ENCODE results near the gene CRADD.

CRADD gene

DNA sequence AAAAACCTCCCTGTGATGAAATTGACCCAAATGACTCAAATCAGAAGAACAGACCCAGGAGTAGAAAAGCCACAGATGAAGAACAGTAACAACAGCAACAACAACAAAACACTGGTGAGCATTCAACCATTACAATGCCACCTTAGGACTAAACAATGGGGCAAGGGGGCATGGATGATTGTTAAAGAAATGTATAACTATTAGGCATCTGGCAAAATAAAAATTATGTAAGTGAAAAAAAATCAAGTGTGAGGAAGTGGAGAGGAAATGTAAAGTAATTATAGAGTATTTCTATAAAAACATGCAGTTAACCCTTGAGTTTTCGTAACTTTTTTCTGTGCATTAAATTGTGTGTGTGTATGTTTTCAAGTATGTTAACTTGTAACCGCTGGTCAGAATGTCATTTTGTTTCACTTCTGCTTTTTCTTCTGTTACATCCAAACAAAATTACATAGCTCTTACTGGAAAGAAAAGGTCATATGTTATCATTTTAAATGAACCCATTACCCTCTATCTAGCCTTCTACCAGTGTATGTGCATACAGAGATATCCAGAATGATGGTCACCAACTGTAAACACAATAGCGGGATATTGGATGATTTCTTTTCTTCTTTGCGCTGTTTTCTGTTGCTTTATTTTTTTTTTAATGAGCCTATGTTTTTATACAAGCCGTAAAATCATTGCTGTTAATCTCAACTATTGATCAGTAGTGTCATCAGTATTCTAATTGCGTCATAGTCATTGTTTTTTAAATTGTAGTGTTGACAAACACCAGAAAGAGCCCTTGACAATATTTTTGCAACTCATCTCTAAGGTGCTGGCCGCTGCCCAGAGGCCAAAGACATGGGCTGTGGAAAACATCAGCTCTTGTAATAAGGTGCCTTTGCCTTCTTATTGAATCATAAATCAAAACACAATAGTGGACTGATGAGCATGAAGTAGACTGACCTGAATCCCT lies 170.6 kb downstream of the CRADD start:
- H3K36me3 ChIP-seq (ENCODE audit: control insufficient read depth, insufficient read depth, low read length) = no peaks in the 10 kb centered on the region
- H3K4me1 ChIP-seq (ENCODE audit: control insufficient read depth, insufficient read depth, low read length, poor library complexity, severe bottlenecking) = peaks cover 7% of the 10 kb centered on the region
- H3K4me3 ChIP-seq (ENCODE audit: insufficient read depth, low read depth, low read length, poor library complexity, severe bottlenecking) = no peak overlapping the region
- no peaks in the 10 kb centered on the region for H3K27me3 ChIP-seq (replicated peaks; ENCODE audit: control insufficient read depth, insufficient read depth, low read length, poor library complexity, severe bottlenecking)
- DNase-seq = no peak
- no peaks in the 10 kb centered on the region for H3K9me3 ChIP-seq (ENCODE audit: control insufficient read depth, low read length)
- H3K27ac ChIP-seq (ENCODE audit: insufficient read depth, low read length, poor library complexity, severe bottlenecking) = no peak overlapping the region

DNA sequence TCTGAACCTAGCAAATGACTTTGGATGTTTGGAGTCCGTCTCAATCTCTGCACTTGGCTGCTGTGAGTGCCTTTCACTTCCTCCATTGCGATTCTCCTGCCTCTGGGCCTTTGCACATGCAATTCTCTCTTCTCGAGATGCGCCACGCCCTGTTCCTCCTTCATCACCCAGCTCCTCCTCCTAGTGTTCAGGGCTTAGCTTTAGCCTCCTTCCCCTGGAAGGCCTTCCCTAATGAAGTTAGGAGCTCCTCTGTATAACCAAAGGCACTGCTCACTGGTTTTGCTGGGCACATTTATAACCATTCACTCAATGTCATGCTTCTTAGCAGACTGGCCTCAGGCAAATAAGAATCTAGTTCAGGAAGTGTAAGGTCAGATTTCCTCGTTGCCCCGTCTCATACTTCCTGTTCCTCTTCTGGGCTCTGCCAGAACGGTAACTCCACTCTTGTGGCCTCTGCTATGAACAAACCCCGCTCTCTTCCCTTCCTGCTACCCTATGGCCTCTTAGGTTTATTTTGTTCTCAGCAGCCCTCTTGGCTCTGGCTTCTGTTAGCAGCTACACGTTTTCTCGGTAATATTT lies 171.4 kb downstream of the CRADD start:
- Histone ChIP-seq H3K27me3 (replicated peaks; ENCODE audit: control insufficient read depth, insufficient read depth, low read length, poor library complexity, severe bottlenecking) (no peaks in the 10 kb centered on the region), H3K4me3 (ENCODE audit: insufficient read depth, low read depth, low read length, poor library complexity, severe bottlenecking) (no peak overlapping the region), H3K36me3 (ENCODE audit: control insufficient read depth, insufficient read depth, low read length) (no peaks in the 10 kb centered on the region), H3K4me1 (ENCODE audit: control insufficient read depth, insufficient read depth, low read length, poor library complexity, severe bottlenecking) (peaks cover 7% of the 10 kb centered on the region), H3K9me3 (ENCODE audit: control insufficient read depth, low read length) (no peaks in the 10 kb centered on the region), H3K27ac (ENCODE audit: insufficient read depth, low read length, poor library complexity, severe bottlenecking) (no peak overlapping the region)
- no peak for DNase-seq

DNA sequence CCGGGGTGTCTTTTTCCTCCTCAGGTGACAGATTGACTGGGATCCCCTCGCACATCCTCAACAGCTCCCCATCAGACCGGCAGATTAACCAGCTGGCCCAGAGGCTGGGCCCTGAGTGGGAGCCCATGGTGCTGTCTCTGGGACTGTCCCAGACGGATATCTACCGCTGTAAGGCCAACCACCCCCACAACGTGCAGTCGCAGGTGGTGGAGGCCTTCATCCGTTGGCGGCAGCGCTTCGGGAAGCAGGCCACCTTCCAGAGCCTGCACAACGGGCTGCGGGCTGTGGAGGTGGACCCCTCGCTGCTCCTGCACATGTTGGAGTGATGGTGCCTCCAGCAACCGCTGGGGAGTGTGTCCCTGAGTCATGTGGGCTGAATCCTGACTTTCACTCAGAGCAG lies 172.8 kb downstream of the CRADD start:
- Histone ChIP-seq H3K4me3 (ENCODE audit: insufficient read depth, low read depth, low read length, poor library complexity, severe bottlenecking) (no peak overlapping the region), H3K9me3 (ENCODE audit: control insufficient read depth, low read length) (no peaks in the 10 kb centered on the region), H3K27me3 (replicated peaks; ENCODE audit: control insufficient read depth, insufficient read depth, low read length, poor library complexity, severe bottlenecking) (no peaks in the 10 kb centered on the region), H3K4me1 (ENCODE audit: control insufficient read depth, insufficient read depth, low read length, poor library complexity, severe bottlenecking) (peaks cover 7% of the 10 kb centered on the region), H3K27ac (ENCODE audit: insufficient read depth, low read length, poor library complexity, severe bottlenecking) (no peak overlapping the region), H3K36me3 (ENCODE audit: control insufficient read depth, insufficient read depth, low read length) (no peaks in the 10 kb centered on the region)
- DNase-seq = no peak

DNA sequence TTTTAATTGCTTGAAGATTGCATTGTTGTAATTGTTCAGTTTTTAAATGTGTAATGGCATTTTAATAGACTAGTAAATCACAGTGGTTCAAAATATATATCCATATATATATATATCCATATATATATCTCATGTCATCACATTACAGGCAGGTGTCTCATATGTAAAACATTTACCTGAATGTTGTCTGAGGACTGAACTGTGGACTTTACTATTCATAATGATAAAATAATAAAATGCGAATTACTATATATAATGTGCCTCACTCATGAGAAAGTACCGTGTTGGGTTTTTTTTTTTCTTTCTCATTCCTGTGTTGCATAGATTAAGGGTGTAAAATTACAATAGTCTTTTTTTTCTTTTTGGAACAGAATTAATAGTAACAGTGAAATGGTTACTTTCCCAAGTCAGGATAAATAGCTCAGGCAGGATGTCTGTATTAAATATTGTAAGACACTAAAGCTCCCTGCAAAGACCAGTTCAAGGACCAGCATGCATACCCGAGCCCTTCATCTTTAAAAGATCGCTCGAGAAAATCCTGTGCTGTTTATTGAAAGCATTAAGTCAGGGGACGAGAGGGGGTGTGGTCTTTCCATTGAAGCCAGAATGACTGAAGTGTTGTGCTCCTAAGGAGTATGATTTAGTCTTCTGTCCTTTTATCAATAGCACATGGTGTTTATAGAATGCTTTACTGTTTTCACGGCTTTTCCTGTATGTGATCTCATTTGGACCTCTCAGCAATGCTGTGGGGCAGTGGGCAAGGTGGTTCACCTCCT lies 173.5 kb downstream of the CRADD start:
- DNase-seq = no peak
- H3K9me3 ChIP-seq (ENCODE audit: control insufficient read depth, low read length) = no peaks in the 10 kb centered on the region
- H3K36me3 ChIP-seq (ENCODE audit: control insufficient read depth, insufficient read depth, low read length) = no peaks in the 10 kb centered on the region
- no peak overlapping the region for H3K4me3 ChIP-seq (ENCODE audit: insufficient read depth, low read depth, low read length, poor library complexity, severe bottlenecking)
- peaks cover 7% of the 10 kb centered on the region for H3K4me1 ChIP-seq (ENCODE audit: control insufficient read depth, insufficient read depth, low read length, poor library complexity, severe bottlenecking)
- no peaks in the 10 kb centered on the region for H3K27me3 ChIP-seq (replicated peaks; ENCODE audit: control insufficient read depth, insufficient read depth, low read length, poor library complexity, severe bottlenecking)
- no peak overlapping the region for H3K27ac ChIP-seq (ENCODE audit: insufficient read depth, low read length, poor library complexity, severe bottlenecking)

DNA sequence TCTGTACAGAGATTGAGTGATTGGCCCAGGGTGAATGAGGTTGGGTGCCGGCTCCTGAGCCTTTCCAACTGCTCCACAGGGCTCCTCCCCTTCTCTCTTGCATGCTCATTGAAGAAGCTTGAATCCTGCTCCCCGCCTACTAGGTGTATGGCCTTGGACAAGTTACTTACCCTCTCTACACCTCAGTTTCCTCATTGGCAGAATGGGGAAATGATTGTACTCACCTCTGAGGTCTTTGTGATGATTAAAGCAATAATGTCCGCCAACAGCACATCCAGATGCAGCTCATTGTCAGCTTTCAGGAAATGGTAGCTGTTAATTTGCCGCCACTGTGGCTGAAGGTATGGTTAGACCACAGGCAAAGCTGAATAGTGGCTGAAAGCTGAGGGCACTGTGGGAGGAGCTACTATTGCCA lies 174.1 kb downstream of the CRADD start:
- H3K27me3 ChIP-seq (replicated peaks; ENCODE audit: control insufficient read depth, insufficient read depth, low read length, poor library complexity, severe bottlenecking) = no peaks in the 10 kb centered on the region
- H3K4me3 ChIP-seq (ENCODE audit: insufficient read depth, low read depth, low read length, poor library complexity, severe bottlenecking) = no peak overlapping the region
- peak in 1 of 3 donors; percentile 10 for DNase-seq
- H3K9me3 ChIP-seq (ENCODE audit: control insufficient read depth, low read length) = no peaks in the 10 kb centered on the region
- H3K4me1 ChIP-seq (ENCODE audit: control insufficient read depth, insufficient read depth, low read length, poor library complexity, severe bottlenecking) = peaks cover 7% of the 10 kb centered on the region
- no peaks in the 10 kb centered on the region for H3K36me3 ChIP-seq (ENCODE audit: control insufficient read depth, insufficient read depth, low read length)
- no peak overlapping the region for H3K27ac ChIP-seq (ENCODE audit: insufficient read depth, low read length, poor library complexity, severe bottlenecking)

DNA sequence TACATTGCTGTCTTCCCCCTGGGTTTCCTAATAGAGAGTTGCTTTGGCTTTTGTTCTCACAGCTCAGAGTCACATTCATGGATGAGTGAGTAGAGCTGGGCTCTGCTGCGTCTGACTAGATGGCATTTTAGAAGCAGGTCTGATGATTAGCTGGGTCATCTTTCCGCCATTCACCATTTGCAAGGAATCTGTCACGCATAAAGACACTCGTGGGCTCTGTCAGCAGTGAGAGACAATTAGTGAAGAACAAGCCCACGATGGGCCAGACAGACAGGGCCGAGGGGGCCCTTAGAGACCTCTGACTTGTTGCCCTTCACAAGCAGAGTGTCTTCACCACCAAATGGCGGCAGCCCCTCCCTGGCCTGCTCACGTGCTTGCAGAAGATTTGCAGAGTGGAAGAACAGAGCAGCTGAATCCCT lies 175.0 kb downstream of the CRADD start:
- DNase-seq = no peak
- Histone ChIP-seq H3K4me3 (ENCODE audit: insufficient read depth, low read depth, low read length, poor library complexity, severe bottlenecking) (no peak overlapping the region), H3K27ac (ENCODE audit: insufficient read depth, low read length, poor library complexity, severe bottlenecking) (no peak overlapping the region), H3K9me3 (ENCODE audit: control insufficient read depth, low read length) (no peaks in the 10 kb centered on the region), H3K27me3 (replicated peaks; ENCODE audit: control insufficient read depth, insufficient read depth, low read length, poor library complexity, severe bottlenecking) (no peaks in the 10 kb centered on the region), H3K36me3 (ENCODE audit: control insufficient read depth, insufficient read depth, low read length) (no peaks in the 10 kb centered on the region), H3K4me1 (ENCODE audit: control insufficient read depth, insufficient read depth, low read length, poor library complexity, severe bottlenecking) (peaks cover 7% of the 10 kb centered on the region)

DNA sequence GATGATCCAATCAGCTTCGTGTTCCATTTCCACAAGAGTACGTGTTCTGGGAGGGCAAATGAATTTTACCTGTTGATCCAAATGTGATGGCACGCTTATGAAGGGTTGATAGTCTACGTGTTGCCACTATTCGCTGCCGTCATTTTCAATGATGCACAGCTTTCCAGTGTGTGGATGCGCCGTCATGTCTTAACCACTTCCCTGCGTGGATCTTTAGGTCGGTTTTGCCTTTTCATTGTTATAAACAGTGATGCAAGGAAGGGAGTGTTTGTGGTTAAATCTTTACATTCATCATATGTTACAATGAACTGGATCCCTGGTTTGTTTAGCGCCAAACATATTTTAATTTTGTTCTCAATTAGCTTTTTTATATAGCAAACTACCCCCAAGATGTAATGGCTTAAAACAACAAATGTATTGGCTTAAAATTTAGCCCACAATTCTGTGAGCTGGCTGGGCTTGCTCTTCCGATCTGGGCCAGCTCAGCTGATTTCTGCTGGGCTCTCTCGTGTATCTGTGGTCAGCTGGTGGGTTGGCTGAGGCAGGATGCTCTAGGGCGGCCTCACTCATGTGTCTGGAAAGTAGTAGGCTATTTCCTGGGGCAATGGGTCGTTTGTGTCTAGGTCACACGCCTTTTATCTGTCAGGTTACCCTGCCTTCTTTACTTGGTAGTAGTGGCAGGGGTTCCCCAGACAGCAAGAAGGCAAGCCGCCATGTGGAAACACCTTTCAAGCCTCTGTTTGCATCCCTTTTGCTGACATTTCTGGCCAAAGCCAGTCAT lies 176.7 kb downstream of the CRADD start:
- Histone ChIP-seq H3K27me3 (replicated peaks; ENCODE audit: control insufficient read depth, insufficient read depth, low read length, poor library complexity, severe bottlenecking) (no peaks in the 10 kb centered on the region), H3K27ac (ENCODE audit: insufficient read depth, low read length, poor library complexity, severe bottlenecking) (no peak overlapping the region), H3K4me3 (ENCODE audit: insufficient read depth, low read depth, low read length, poor library complexity, severe bottlenecking) (no peak overlapping the region), H3K9me3 (ENCODE audit: control insufficient read depth, low read length) (no peaks in the 10 kb centered on the region), H3K36me3 (ENCODE audit: control insufficient read depth, insufficient read depth, low read length) (no peaks in the 10 kb centered on the region), H3K4me1 (ENCODE audit: control insufficient read depth, insufficient read depth, low read length, poor library complexity, severe bottlenecking) (peaks cover 3% of the 10 kb centered on the region)
- no peak for DNase-seq

DNA sequence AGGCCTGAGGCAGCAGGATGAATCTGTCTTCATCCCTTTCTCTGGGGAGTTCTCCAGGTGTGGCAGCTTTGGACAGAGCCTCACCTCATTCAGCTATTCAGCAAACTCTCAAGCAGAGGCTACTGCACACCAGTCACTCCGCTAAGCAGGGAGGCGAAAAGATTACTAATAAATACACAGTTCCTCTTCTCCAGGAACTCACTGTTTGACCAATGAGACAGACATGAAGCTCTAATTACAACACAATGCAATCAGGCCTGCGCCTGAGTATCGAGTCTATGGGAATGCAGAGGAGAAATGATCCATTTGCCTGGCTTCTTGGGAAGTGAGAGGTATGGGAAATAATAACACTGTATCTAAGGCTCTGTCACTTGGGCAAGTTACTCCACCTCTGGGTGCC lies 178.1 kb downstream of the CRADD start:
- Histone ChIP-seq H3K36me3 (ENCODE audit: control insufficient read depth, insufficient read depth, low read length) (no peaks in the 10 kb centered on the region), H3K9me3 (ENCODE audit: control insufficient read depth, low read length) (no peaks in the 10 kb centered on the region), H3K4me1 (ENCODE audit: control insufficient read depth, insufficient read depth, low read length, poor library complexity, severe bottlenecking) (no peaks in the 10 kb centered on the region), H3K27me3 (replicated peaks; ENCODE audit: control insufficient read depth, insufficient read depth, low read length, poor library complexity, severe bottlenecking) (no peaks in the 10 kb centered on the region), H3K4me3 (ENCODE audit: insufficient read depth, low read depth, low read length, poor library complexity, severe bottlenecking) (no peak overlapping the region), H3K27ac (ENCODE audit: insufficient read depth, low read length, poor library complexity, severe bottlenecking) (no peak overlapping the region)
- no peak for DNase-seq

DNA sequence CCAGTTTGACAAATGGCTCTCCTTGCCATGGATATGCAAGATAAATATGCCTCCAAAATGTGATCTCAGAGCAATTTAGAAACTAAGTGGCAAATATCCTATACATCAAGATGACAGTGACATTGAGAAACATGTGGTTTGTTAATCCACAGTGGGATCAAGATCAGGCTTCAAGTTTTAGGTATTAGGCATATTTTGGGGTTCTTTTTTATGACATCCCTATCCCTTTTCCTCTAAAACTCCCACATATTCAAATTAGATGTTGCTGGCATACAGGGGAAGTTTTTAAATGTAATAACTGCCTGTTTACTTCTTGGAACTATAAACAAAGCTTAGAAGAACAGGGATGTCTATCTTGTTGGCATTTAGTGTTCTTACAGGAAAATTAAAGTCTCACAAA lies 179.4 kb downstream of the CRADD start:
- Histone ChIP-seq H3K4me3 (ENCODE audit: insufficient read depth, low read depth, low read length, poor library complexity, severe bottlenecking) (no peak overlapping the region), H3K27ac (ENCODE audit: insufficient read depth, low read length, poor library complexity, severe bottlenecking) (no peak overlapping the region), H3K27me3 (replicated peaks; ENCODE audit: control insufficient read depth, insufficient read depth, low read length, poor library complexity, severe bottlenecking) (no peaks in the 10 kb centered on the region)

More for the DNA sequence above, 179.4 kb downstream of the CRADD start:
- Histone ChIP-seq H3K4me1 (ENCODE audit: control insufficient read depth, insufficient read depth, low read length, poor library complexity, severe bottlenecking) (no peaks in the 10 kb centered on the region), H3K36me3 (ENCODE audit: control insufficient read depth, insufficient read depth, low read length) (no peaks in the 10 kb centered on the region), H3K9me3 (ENCODE audit: control insufficient read depth, low read length) (no peaks in the 10 kb centered on the region)
- no peak for DNase-seq
